HepG2 (cell line): ENCODE results near the gene SOBP. TPM values are rescaled to one million over a fixed set of nuclear protein-coding genes. Genes with fewer than 3 reads are reported as not detected.
A peak's percentile ranks its signal among the peaks of the same experiment; 100 is the strongest.

Experiments
- CCAR2 ChIP-seq: fragments of 200-400 bp; formaldehyde crosslinking; optimal IDR thresholded peaks from 2 replicates; pipeline ENCODE3; 2018; ENCODE audit warnings: low read depth, mild to moderate bottlenecking, low read length, moderate library complexity
- CCDC6 ChIP-seq: sonication (generic); formaldehyde crosslinking; IDR thresholded peaks from 2 replicates; pipeline ENCODE4 v1.8.1; 2022; ENCODE audit warnings: mild to moderate bottlenecking, missing genetic modification reagents, moderate library complexity
- DPF2 ChIP-seq: sonication (generic); formaldehyde crosslinking; IDR thresholded peaks from 2 replicates; pipeline ENCODE4 v1.4.0; 2020; ENCODE audit warnings: mild to moderate bottlenecking, low read depth, missing genetic modification reagents, borderline replicate concordance
- FOXK2 ChIP-seq: fragments of 450-650 bp; IDR thresholded peaks from 2 replicates; pipeline ENCODE4 v1.6.1; 2016
- FOXP4 ChIP-seq: sonication (generic); formaldehyde crosslinking; IDR thresholded peaks from 2 replicates; pipeline ENCODE4 v1.4.0; 2020; ENCODE audit warnings: missing genetic modification reagents
- HDAC1 ChIP-seq: sonication (generic); formaldehyde crosslinking; IDR thresholded peaks from 2 replicates; pipeline ENCODE4 v1.5.1; 2020; ENCODE audit warnings: mild to moderate bottlenecking, missing genetic modification reagents
- LCORL ChIP-seq, 2 experiments: fragments of 450-650 bp in 1 of 2; sonication (generic) in 1 of 2; formaldehyde crosslinking in 1 of 2; IDR thresholded peaks; 2 replicates each; pipeline versions ENCODE4 v1.5.0 to v1.6.1; 2017 to 2020; ENCODE audit warnings: antibody characterized with exemption in 1 of 2, missing genetic modification reagents in 1 of 2
- MEIS2 ChIP-seq: sonication (generic); formaldehyde crosslinking; IDR thresholded peaks from 2 replicates; pipeline ENCODE4 v1.9.0; 2021; ENCODE audit warnings: mild to moderate bottlenecking, missing genetic modification reagents
- NFKB2 ChIP-seq: sonication (generic); formaldehyde crosslinking; IDR thresholded peaks from 2 replicates; pipeline ENCODE4 v1.4.0; 2020; ENCODE audit warnings: missing genetic modification reagents, borderline replicate concordance
- PRPF4 ChIP-seq: fragments of 200-400 bp; formaldehyde crosslinking; IDR thresholded peaks from 2 replicates; pipeline ENCODE4 v1.6.1; 2016; ENCODE audit warnings: low read length, low read depth; ENCODE audit not compliant: poor library complexity, severe bottlenecking
- RXRA ChIP-seq: sonication (generic); formaldehyde crosslinking; IDR thresholded peaks from 2 replicates; pipeline ENCODE4 v1.5.1; 2020; ENCODE audit warnings: missing genetic modification reagents
- SETDB1 ChIP-seq: sonication (generic); formaldehyde crosslinking; IDR thresholded peaks from 2 replicates; pipeline ENCODE4 v1.5.1; 2020; ENCODE audit warnings: missing genetic modification reagents, mild to moderate bottlenecking, borderline replicate concordance
- ZNF34 ChIP-seq: sonication (generic); formaldehyde crosslinking; IDR thresholded peaks from 2 replicates; pipeline ENCODE4 v1.4.0; 2020; ENCODE audit warnings: mild to moderate bottlenecking, missing genetic modification reagents, borderline replicate concordance
- ZNF414 ChIP-seq: sonication (generic); formaldehyde crosslinking; IDR thresholded peaks from 2 replicates; pipeline ENCODE4 v1.5.0; 2020; ENCODE audit warnings: missing genetic modification reagents
- ZNF547 ChIP-seq: sonication (generic); formaldehyde crosslinking; IDR thresholded peaks from 2 replicates; pipeline ENCODE4 v1.5.1; 2020; ENCODE audit warnings: mild to moderate bottlenecking, missing genetic modification reagents
- ZNF83 ChIP-seq: sonication (generic); formaldehyde crosslinking; IDR thresholded peaks from 2 replicates; pipeline ENCODE4 v1.4.0; 2020; ENCODE audit warnings: missing genetic modification reagents, mild to moderate bottlenecking, borderline replicate concordance
- ZNF841 ChIP-seq: sonication (generic); formaldehyde crosslinking; IDR thresholded peaks from 2 replicates; pipeline ENCODE4 v1.8.1; 2023; ENCODE audit warnings: missing genetic modification reagents, borderline replicate concordance
- ZSCAN20 ChIP-seq: sonication (generic); formaldehyde crosslinking; IDR thresholded peaks from 2 replicates; pipeline ENCODE4 v1.4.0; 2020; ENCODE audit warnings: missing genetic modification reagents, mild to moderate bottlenecking, borderline replicate concordance
- ZSCAN21 ChIP-seq: sonication (generic); formaldehyde crosslinking; IDR thresholded peaks from 2 replicates; pipeline ENCODE4 v1.8.0; 2022; ENCODE audit warnings: mild to moderate bottlenecking, missing genetic modification reagents, moderate library complexity, borderline replicate concordance
- polyA plus RNA-seq, 8 experiments: library from polyadenylated mRNA; depleted of rRNA in 3 of 8; stranded (reverse) in 7 of 8; unstranded in 1 of 8; fragments of >200 nt; fragmentation: Illumina TruSeq in 4 of 8; extraction: Trizol in 4 of 8; gene quantifications; 2 replicates each; pipeline versions ENCODE4 v1.2.1 to v1.2.3, GENCODE V29; 2011 to 2016; ENCODE audit warnings: low read depth in 4 of 8, missing spikeins in 1 of 8, mixed read lengths in 1 of 8; ENCODE audit not compliant: insufficient read depth in 1 of 8
- total RNA-seq, 5 experiments: library from RNA; depleted of rRNA; stranded (reverse); fragments of >200 nt; fragmentation: Illumina TruSeq; extraction: Trizol; gene quantifications; 2 replicates each; pipeline ENCODE4 v1.2.3, GENCODE V29; 2016; ENCODE audit warnings: low read depth in 1 of 5
- TF ChIP-seq, protein P1 (sequence below): sonication (generic); formaldehyde crosslinking; IDR thresholded peaks from 2 replicates; pipeline ENCODE4 v1.5.0; 2020; ENCODE audit warnings: missing genetic modification reagents, mild to moderate bottlenecking, borderline replicate concordance
- TF ChIP-seq, protein P2 (sequence below): sonication (generic); formaldehyde crosslinking; IDR thresholded peaks from 2 replicates; pipeline ENCODE4 v1.8.1; 2023; ENCODE audit warnings: mild to moderate bottlenecking, inconsistent platforms, moderate library complexity, missing genetic modification reagents, borderline replicate concordance
- TF ChIP-seq, protein P3 (sequence below): sonication (generic); formaldehyde crosslinking; IDR thresholded peaks from 2 replicates; pipeline ENCODE4 v1.8.0; 2022; ENCODE audit warnings: missing genetic modification reagents, mild to moderate bottlenecking, moderate library complexity, borderline replicate concordance

The SOBP gene
- total and polyA plus RNA-seq, 2 of the 13 experiments (the other 11 are each of a cell fraction or from before 2014, with no cell fraction given), result 1.5 to 6.9 TPM

DNA sequence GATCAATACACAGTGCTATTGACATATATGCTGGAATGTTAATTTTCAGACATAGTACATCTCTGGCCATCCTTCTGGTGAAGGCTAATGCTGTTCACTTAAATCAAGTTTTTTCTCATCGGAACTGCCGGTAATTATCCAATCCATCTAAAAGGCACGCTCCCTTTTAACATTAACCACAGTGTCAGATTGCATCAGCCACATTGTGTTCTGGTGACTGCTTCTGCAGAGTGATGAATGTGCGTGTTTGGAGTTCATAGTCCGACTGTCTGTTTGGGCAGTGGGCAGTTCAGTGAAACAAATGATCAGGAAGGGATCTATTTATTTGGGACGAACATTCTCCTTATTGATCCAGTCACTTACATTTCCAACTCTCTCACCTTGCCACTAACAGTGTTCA lies 49.5 kb downstream of the SOBP start (continued):
- peak; percentile 97 for TF ChIP-seq FOXP4
- TF ChIP-seq, protein P1, sequence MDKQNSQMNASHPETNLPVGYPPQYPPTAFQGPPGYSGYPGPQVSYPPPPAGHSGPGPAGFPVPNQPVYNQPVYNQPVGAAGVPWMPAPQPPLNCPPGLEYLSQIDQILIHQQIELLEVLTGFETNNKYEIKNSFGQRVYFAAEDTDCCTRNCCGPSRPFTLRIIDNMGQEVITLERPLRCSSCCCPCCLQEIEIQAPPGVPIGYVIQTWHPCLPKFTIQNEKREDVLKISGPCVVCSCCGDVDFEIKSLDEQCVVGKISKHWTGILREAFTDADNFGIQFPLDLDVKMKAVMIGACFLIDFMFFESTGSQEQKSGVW (CRISPR knock-in tag), result no peak
- no peak for TF ChIP-seq ZSCAN20
- no peak for TF ChIP-seq FOXK2
- no peak for TF ChIP-seq PRPF4
- TF ChIP-seq, protein P2, sequence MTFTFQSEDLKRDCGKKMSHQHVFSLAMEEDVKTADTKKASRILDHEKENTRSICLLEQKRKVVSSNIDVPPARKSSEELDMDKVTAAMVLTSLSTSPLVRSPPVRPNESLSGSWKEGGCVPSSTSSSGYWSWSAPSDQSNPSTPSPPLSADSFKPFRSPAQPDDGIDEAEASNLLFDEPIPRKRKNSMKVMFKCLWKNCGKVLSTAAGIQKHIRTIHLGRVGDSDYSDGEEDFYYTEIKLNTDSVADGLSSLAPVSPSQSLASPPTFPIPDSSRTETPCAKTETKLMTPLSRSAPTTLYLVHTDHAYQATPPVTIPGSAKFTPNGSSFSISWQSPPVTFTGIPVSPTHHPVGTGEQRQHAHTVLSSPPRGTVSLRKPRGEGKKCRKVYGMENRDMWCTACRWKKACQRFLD (CRISPR knock-in tag), result no peak
- peak; percentile 79 for TF ChIP-seq HDAC1 (CRISPR knock-in tag)
- no peak for TF ChIP-seq ZNF34 (CRISPR knock-in tag)
- TF ChIP-seq LCORL (IDR thresholded peaks at IDR 0.05), result peak; percentile 70
- TF ChIP-seq LCORL (CRISPR knock-in tag; IDR thresholded peaks at IDR 0.05), result peak; percentile 95
- TF ChIP-seq SETDB1, result no peak
- TF ChIP-seq MEIS2 (CRISPR knock-in tag), result peak; percentile 98
- TF ChIP-seq ZSCAN21 (CRISPR knock-in tag), result peak; percentile 68; the same call in 1 of the 2 replicates
- TF ChIP-seq CCAR2, result no peak
- TF ChIP-seq ZNF414 (CRISPR knock-in tag), result peak; percentile 52; the same call in 1 of the 2 replicates
- TF ChIP-seq ZNF841 (CRISPR knock-in tag), result no peak
- peak; percentile 37; the same call in 1 of the 2 replicates for TF ChIP-seq RXRA (CRISPR knock-in tag)
- peak; percentile 46; the same call in 1 of the 2 replicates for TF ChIP-seq CCDC6 (CRISPR knock-in tag)
- no peak for TF ChIP-seq ZNF83 (CRISPR knock-in tag)
- no peak for TF ChIP-seq ZNF547 (CRISPR knock-in tag)
- peak; percentile 93 for TF ChIP-seq DPF2 (CRISPR knock-in tag)
- TF ChIP-seq NFKB2 (CRISPR knock-in tag), result no peak
- TF ChIP-seq, protein P3, sequence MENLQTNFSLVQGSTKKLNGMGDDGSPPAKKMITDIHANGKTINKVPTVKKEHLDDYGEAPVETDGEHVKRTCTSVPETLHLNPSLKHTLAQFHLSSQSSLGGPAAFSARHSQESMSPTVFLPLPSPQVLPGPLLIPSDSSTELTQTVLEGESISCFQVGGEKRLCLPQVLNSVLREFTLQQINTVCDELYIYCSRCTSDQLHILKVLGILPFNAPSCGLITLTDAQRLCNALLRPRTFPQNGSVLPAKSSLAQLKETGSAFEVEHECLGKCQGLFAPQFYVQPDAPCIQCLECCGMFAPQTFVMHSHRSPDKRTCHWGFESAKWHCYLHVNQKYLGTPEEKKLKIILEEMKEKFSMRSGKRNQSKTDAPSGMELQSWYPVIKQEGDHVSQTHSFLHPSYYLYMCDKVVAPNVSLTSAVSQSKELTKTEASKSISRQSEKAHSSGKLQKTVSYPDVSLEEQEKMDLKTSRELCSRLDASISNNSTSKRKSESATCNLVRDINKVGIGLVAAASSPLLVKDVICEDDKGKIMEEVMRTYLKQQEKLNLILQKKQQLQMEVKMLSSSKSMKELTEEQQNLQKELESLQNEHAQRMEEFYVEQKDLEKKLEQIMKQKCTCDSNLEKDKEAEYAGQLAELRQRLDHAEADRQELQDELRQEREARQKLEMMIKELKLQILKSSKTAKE (CRISPR knock-in tag), result peak; percentile 85
